ENCODE results near the gene MPPED1.

Gene MPPED1

DNA sequence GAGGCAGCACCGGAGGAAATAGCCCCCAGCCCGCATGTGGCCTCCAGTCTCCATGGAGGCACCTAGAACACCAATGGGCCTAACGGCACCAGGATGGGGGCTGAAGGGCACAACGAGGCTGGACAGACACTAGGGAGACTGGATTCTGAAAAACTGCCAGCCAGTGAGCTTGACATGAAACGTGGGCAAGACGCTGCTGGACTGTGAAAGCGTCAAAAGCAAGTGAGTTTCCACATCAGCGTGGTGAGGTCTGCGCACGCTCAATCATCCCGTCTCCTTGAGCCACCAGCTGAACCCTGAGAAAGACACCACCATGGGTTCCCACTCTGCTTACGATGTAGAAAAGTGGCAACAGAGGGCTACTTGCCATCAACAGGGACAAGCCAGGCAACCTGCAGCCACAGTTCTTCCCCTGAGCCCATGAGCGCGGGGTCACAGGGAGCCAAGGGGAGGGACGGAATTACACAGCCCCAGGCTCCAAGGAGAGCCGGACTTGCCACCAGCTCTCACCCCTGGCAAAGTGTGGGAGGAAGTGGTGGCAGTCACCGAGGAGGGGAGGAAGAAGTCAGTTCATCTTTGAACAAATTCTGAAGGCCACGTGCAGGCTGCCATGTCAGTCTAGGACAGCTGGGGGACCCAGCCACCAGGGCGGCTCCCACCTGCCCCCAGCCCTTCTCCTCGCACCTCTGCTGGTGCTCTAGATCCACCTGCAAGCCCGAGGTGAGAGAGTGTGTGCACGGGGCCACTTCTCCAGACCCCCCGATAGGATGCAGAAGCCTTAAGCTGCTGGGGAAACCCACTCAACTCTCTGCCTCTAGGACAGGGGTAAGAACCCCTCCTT is 131.1 kb downstream of the MPPED1 start:
- FAIRE-seq, result no peak

GRCh38 chr22:43543522-43544288 is 131.9 kb downstream of the MPPED1 start:
- TF ChIP-seq POLR2A (IDR thresholded peaks at IDR 0.05; ENCODE audit: low read depth, low read length) (no peak), PAX5 (IDR thresholded peaks at IDR 0.05; ENCODE audit: insufficient read depth, low read length, severe bottlenecking) (no peak)
- DNase-seq (ENCODE audit: insufficient read length, low spot score) (no peak), FAIRE-seq (no peak)

More for the DNA sequence above, 131.1 kb downstream of the MPPED1 start:
- DNase-seq (ENCODE audit: insufficient read length, low spot score), result no peak
- no peak for TF ChIP-seq PAX5 (IDR thresholded peaks at IDR 0.05; ENCODE audit: insufficient read depth, low read length, severe bottlenecking)
- TF ChIP-seq POLR2AphosphoS5 (IDR thresholded peaks at IDR 0.05; ENCODE audit: low read depth, low read length), result no peak
- no peak for TF ChIP-seq SPI1 (IDR thresholded peaks at IDR 0.05; ENCODE audit: low read depth, low read length)
- TF ChIP-seq POU2F2 (IDR thresholded peaks at IDR 0.05; ENCODE audit: low read depth, low read length), result no peak
- TF ChIP-seq TAF1 (IDR thresholded peaks at IDR 0.05; ENCODE audit: low read depth, low read length), result no peak
- no peak for TF ChIP-seq POLR2A (IDR thresholded peaks at IDR 0.05; ENCODE audit: low read depth, low read length)

DNA sequence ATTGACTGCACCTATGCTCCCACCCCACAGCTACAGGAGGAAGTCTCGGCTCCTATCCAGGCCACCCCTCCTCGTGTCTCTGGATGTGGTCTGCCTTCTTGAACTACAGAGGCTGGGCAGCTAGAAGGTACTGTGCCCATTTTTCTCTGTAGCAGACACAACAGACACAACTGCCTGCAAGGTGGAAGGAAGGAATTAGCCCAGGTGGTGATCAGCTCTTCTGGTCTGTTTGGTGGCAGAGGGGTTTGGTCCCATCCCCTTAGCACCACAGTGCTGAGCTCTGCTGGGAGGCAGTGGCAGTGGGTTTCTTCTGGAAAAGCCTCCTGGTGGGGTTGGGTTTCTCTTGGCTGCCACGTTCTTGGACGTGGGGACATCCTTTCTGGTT is 132.5 kb downstream of the MPPED1 start:
- DNase-seq (ENCODE audit: insufficient read length, low spot score) (no peak), FAIRE-seq (no peak)
- no peak for TF ChIP-seq PAX5 (IDR thresholded peaks at IDR 0.05; ENCODE audit: insufficient read depth, low read length, severe bottlenecking)

- DNase-seq (ENCODE audit: insufficient read length, low spot score) (no peak), FAIRE-seq (no peak)
Measured at GRCh38 chr22:43546186-43546585, 134.4 kb downstream of the MPPED1 start.

DNA sequence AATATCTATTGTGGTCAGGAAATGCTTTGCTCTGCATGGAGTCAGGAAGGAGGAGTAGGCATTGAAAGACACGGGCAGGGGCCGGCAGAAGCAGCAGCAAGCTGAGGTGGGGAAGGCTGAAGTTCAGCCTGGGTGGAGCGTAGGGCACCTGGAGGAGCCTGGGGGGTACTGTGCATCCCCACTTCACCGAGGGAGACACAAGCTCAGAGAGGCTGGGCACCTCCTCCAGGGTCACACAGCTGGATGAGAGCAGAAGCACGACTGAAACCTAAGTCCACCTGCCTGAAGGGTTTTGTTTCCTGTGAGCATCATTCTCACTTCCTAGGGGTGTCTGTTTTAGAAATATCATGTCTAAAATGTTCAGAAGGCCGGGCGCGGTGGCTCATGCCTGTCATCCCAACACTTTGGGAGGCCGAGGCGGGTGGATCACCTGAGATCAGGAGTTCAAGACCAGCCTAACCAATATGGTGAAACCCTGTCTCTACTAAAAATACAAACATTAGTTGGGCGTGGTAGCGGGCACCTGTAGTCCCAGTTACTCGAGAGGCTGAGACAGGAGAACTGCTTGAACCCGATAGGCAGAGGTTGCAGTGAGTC is 138.3 kb downstream of the MPPED1 start:
- FAIRE-seq (no peak), DNase-seq (ENCODE audit: insufficient read length, low spot score) (no peak)
- TF ChIP-seq POU2F2 (IDR thresholded peaks at IDR 0.05; ENCODE audit: low read depth, low read length), result no peak
- TF ChIP-seq POLR2A (IDR thresholded peaks at IDR 0.05; ENCODE audit: low read depth, low read length), result no peak
- no peak for TF ChIP-seq SPI1 (IDR thresholded peaks at IDR 0.05; ENCODE audit: low read depth, low read length)
- TF ChIP-seq PAX5 (IDR thresholded peaks at IDR 0.05; ENCODE audit: insufficient read depth, low read length, severe bottlenecking), result no peak
- TF ChIP-seq TAF1 (IDR thresholded peaks at IDR 0.05; ENCODE audit: low read depth, low read length), result no peak
- no peak for TF ChIP-seq POLR2AphosphoS5 (IDR thresholded peaks at IDR 0.05; ENCODE audit: low read depth, low read length)

More at GRCh38 chr22:43546186-43546585, 134.4 kb downstream of the MPPED1 start:
- no peak for TF ChIP-seq POU2F2 (IDR thresholded peaks at IDR 0.05; ENCODE audit: low read depth, low read length)
- TF ChIP-seq PAX5 (IDR thresholded peaks at IDR 0.05; ENCODE audit: insufficient read depth, low read length, severe bottlenecking), result no peak
- no peak for TF ChIP-seq POLR2AphosphoS5 (IDR thresholded peaks at IDR 0.05; ENCODE audit: low read depth, low read length)
- no peak for TF ChIP-seq SPI1 (IDR thresholded peaks at IDR 0.05; ENCODE audit: low read depth, low read length)
- TF ChIP-seq POLR2A (IDR thresholded peaks at IDR 0.05; ENCODE audit: low read depth, low read length), result no peak
- no peak for TF ChIP-seq TAF1 (IDR thresholded peaks at IDR 0.05; ENCODE audit: low read depth, low read length)

DNA sequence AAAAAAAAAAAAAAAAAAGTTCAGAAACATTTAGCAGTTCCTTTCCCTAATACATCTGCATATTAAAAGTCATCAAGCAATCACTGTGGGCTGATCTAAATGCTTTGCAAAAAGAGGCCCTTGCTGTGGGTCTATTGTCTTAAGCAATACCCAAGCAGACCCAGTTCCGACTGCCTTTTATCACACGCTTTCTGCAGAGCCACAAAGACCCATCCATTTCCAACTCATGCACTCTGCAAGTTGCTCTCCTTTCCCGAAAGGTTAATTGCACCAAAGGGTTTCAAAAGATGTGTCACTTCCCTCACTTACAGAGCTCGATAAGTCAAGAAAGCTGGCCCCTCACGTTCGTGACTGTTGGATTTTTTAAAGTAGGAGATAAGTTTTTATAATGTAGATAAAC is 138.9 kb downstream of the MPPED1 start:
- FAIRE-seq (no peak), DNase-seq (ENCODE audit: insufficient read length, low spot score) (no peak)
- no peak for TF ChIP-seq POU2F2 (IDR thresholded peaks at IDR 0.05; ENCODE audit: low read depth, low read length)
- no peak for TF ChIP-seq POLR2A (IDR thresholded peaks at IDR 0.05; ENCODE audit: low read depth, low read length)
- no peak for TF ChIP-seq TAF1 (IDR thresholded peaks at IDR 0.05; ENCODE audit: low read depth, low read length)
- no peak for TF ChIP-seq PAX5 (IDR thresholded peaks at IDR 0.05; ENCODE audit: insufficient read depth, low read length, severe bottlenecking)
- no peak for TF ChIP-seq SPI1 (IDR thresholded peaks at IDR 0.05; ENCODE audit: low read depth, low read length)
- no peak for TF ChIP-seq POLR2AphosphoS5 (IDR thresholded peaks at IDR 0.05; ENCODE audit: low read depth, low read length)

- DNase-seq (ENCODE audit: insufficient read length, low spot score) (no peak), FAIRE-seq (no peak)
- no peak for TF ChIP-seq PAX5 (IDR thresholded peaks at IDR 0.05; ENCODE audit: insufficient read depth, low read length, severe bottlenecking)
- no peak for TF ChIP-seq SPI1 (IDR thresholded peaks at IDR 0.05; ENCODE audit: low read depth, low read length)
- TF ChIP-seq POLR2A (IDR thresholded peaks at IDR 0.05; ENCODE audit: low read depth, low read length), result no peak
- no peak for TF ChIP-seq POU2F2 (IDR thresholded peaks at IDR 0.05; ENCODE audit: low read depth, low read length)
- TF ChIP-seq TAF1 (IDR thresholded peaks at IDR 0.05; ENCODE audit: low read depth, low read length), result no peak
- TF ChIP-seq POLR2AphosphoS5 (IDR thresholded peaks at IDR 0.05; ENCODE audit: low read depth, low read length), result no peak
Measured at GRCh38 chr22:43553451-43554258, 141.8 kb downstream of the MPPED1 start.

- TF ChIP-seq POU2F2 (IDR thresholded peaks at IDR 0.05; ENCODE audit: low read depth, low read length) (no peak), SPI1 (IDR thresholded peaks at IDR 0.05; ENCODE audit: low read depth, low read length) (no peak), PAX5 (IDR thresholded peaks at IDR 0.05; ENCODE audit: insufficient read depth, low read length, severe bottlenecking) (no peak), POLR2A (IDR thresholded peaks at IDR 0.05; ENCODE audit: low read depth, low read length) (no peak), POLR2AphosphoS5 (IDR thresholded peaks at IDR 0.05; ENCODE audit: low read depth, low read length) (no peak), TAF1 (IDR thresholded peaks at IDR 0.05; ENCODE audit: low read depth, low read length) (no peak)
- DNase-seq (ENCODE audit: insufficient read length, low spot score), result no peak
- FAIRE-seq, result no peak
Measured at GRCh38 chr22:43554259-43554636, 142.4 kb downstream of the MPPED1 start.

Data from GM12891 (cell line).